ENCODE results near the gene SGK1.

DNA sequence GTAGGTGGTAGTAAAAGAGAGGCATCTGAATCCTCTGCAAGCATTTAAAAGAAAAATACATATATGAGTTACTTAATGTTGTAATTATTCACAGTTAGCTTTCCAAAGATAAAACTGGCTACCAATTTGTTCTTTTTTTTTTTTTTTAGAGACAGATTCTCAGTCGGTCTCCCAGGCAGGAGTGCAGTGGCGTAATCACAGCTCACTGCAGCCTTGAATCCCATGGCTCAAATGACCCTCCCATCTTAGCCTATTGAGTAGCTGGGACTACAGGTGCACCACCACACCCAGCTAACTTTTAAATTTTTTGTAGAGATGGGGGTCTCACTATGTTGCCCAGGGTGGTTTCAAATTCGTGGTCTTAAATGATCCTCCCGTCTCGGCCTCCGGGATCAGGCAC lies 36.5 kb downstream of the SGK1 start:
- TF ChIP-seq, protein P1, sequence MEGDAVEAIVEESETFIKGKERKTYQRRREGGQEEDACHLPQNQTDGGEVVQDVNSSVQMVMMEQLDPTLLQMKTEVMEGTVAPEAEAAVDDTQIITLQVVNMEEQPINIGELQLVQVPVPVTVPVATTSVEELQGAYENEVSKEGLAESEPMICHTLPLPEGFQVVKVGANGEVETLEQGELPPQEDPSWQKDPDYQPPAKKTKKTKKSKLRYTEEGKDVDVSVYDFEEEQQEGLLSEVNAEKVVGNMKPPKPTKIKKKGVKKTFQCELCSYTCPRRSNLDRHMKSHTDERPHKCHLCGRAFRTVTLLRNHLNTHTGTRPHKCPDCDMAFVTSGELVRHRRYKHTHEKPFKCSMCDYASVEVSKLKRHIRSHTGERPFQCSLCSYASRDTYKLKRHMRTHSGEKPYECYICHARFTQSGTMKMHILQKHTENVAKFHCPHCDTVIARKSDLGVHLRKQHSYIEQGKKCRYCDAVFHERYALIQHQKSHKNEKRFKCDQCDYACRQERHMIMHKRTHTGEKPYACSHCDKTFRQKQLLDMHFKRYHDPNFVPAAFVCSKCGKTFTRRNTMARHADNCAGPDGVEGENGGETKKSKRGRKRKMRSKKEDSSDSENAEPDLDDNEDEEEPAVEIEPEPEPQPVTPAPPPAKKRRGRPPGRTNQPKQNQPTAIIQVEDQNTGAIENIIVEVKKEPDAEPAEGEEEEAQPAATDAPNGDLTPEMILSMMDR (IDR thresholded peaks at IDR 0.05) = no peak
- no peak for TF ChIP-seq POLR2A (IDR thresholded peaks at IDR 0.05)
